OCI-LY7 (cell line): Measurements from ENCODE around the gene PATE4.

Source experiments
- EZH2phosphoT487 ChIP-seq: fragments of 200-600 bp; sonication (generic); IDR thresholded peaks from 2 replicates; pipeline ENCODE4 v1.6.1; 2018; ENCODE audit warnings: low read depth, borderline replicate concordance, mild to moderate bottlenecking, mixed run types, antibody characterized with exemption, low read length, moderate library complexity, mixed read lengths
- TF ChIP-seq, protein P1 (sequence below): fragments of 200-600 bp; sonication (generic); conservative IDR thresholded peaks from 2 replicates; pipeline ENCODE4 v1.5.1; 2014; ENCODE audit warnings: mild to moderate bottlenecking, antibody characterized with exemption, low read length, moderate library complexity, mixed read lengths

DNA sequence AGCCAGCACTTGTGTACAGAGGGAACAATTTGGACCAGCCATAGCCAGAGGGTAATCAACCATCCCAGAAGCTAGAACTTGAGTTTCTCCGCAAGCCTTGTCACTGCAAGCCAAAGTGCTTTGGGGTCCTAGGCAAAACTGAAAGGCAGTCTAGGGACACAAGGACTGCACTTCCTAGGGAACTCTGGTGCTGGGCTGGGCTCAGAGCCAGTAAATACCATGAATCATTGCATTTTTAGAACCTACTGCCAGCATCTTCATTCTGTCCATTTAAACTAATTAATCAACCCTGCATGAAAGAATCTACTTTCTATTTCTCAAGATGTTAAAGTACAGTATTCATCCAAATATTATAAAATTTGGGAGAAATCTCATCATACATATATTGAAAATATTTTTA, 25.2 kb upstream of the PATE4 start:
- TF ChIP-seq, protein P1, sequence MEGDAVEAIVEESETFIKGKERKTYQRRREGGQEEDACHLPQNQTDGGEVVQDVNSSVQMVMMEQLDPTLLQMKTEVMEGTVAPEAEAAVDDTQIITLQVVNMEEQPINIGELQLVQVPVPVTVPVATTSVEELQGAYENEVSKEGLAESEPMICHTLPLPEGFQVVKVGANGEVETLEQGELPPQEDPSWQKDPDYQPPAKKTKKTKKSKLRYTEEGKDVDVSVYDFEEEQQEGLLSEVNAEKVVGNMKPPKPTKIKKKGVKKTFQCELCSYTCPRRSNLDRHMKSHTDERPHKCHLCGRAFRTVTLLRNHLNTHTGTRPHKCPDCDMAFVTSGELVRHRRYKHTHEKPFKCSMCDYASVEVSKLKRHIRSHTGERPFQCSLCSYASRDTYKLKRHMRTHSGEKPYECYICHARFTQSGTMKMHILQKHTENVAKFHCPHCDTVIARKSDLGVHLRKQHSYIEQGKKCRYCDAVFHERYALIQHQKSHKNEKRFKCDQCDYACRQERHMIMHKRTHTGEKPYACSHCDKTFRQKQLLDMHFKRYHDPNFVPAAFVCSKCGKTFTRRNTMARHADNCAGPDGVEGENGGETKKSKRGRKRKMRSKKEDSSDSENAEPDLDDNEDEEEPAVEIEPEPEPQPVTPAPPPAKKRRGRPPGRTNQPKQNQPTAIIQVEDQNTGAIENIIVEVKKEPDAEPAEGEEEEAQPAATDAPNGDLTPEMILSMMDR, result no peak
- TF ChIP-seq EZH2phosphoT487, result no peak
